ENCODE results near the gene IRX2.

DNA sequence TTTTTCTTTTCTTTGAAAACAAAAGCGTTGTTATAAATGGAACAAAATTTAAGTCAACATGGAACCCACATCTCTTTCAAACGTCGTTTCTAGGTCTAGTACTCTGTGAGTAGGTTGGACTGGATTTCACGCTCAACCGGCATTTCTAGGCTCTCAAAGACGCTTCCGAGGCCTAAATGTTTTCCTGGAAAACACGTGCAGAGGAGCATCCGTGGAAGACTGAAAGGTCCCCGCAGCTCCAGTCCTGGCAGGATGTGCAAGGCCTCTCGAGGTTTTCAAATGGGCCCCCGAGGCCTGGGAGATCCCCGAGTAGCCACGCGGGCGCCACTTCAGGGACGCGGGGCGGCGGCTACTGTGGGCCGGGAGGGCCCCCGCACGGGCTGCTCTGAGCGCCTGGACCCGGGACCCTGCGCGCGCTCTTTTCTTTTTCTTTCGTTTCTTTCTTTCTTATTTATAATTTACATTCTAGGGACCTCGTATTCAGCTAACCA is 4.2 kb upstream of the IRX2 start:
- TF ChIP-seq, protein P1, sequence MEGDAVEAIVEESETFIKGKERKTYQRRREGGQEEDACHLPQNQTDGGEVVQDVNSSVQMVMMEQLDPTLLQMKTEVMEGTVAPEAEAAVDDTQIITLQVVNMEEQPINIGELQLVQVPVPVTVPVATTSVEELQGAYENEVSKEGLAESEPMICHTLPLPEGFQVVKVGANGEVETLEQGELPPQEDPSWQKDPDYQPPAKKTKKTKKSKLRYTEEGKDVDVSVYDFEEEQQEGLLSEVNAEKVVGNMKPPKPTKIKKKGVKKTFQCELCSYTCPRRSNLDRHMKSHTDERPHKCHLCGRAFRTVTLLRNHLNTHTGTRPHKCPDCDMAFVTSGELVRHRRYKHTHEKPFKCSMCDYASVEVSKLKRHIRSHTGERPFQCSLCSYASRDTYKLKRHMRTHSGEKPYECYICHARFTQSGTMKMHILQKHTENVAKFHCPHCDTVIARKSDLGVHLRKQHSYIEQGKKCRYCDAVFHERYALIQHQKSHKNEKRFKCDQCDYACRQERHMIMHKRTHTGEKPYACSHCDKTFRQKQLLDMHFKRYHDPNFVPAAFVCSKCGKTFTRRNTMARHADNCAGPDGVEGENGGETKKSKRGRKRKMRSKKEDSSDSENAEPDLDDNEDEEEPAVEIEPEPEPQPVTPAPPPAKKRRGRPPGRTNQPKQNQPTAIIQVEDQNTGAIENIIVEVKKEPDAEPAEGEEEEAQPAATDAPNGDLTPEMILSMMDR (IDR thresholded peaks at IDR 0.05) = no peak
- TF ChIP-seq EP300 (IDR thresholded peaks at IDR 0.05) = no peak

Measured in suprapubic skin (tissue), 3 donors.